GM12878 (cell line): ENCODE data around the gene FAM110A. TPM values are rescaled to one million over a fixed set of nuclear protein-coding genes. Genes with fewer than 3 reads are reported as not detected.

Experiments
- BACH1 ChIP-seq: fragments of 450-650 bp; IDR thresholded peaks from 2 replicates; pipeline ENCODE4 v1.6.1; 2017; ENCODE audit warnings: mild to moderate bottlenecking, borderline replicate concordance
- BRCA1 ChIP-seq: IDR thresholded peaks from 2 replicates; pipeline ENCODE4 v1.6.1; 2011; ENCODE audit warnings: low read depth, low read length, improper control_type of control experiment
- GATAD2B ChIP-seq: fragments of 450-650 bp; conservative IDR thresholded peaks from 2 replicates; pipeline ENCODE4 v1.6.1; 2017; ENCODE audit warnings: low read depth, mild to moderate bottlenecking, moderate library complexity
- JUND ChIP-seq: IDR thresholded peaks from 2 replicates; pipeline ENCODE4 v1.6.1; 2012; ENCODE audit warnings: low read depth, mild to moderate bottlenecking, low read length, improper control_type of control experiment, moderate library complexity
- POLR2AphosphoS5 ChIP-seq: IDR thresholded peaks from 2 replicates; pipeline ENCODE4 v1.6.1; 2011; ENCODE audit warnings: mild to moderate bottlenecking, low read length, inconsistent platforms
- RB1 ChIP-seq: fragments of 450-650 bp; formaldehyde crosslinking; IDR thresholded peaks from 2 replicates; pipeline ENCODE4 v1.6.1; 2017; ENCODE audit warnings: mild to moderate bottlenecking, borderline replicate concordance
- STAT3 ChIP-seq: IDR thresholded peaks from 2 replicates; pipeline ENCODE4 v1.6.1; 2011; ENCODE audit warnings: low read depth, low read length, improper control_type of control experiment
- YY1 ChIP-seq: IDR thresholded peaks from 2 replicates; pipeline ENCODE4 v1.6.1; 2011; ENCODE audit warnings: low read depth, mild to moderate bottlenecking, low read length
- ZNF217 ChIP-seq: fragments of 450-650 bp; IDR thresholded peaks from 2 replicates; pipeline ENCODE4 v1.6.1; 2017; ENCODE audit warnings: antibody characterized with exemption, mild to moderate bottlenecking
- ZNF622 ChIP-seq: fragments of 450-650 bp; IDR thresholded peaks from 2 replicates; pipeline ENCODE4 v1.6.1; 2017; ENCODE audit warnings: mild to moderate bottlenecking, inconsistent platforms
- polyA plus RNA-seq, 11 experiments: library from polyadenylated mRNA; depleted of rRNA in 4 of 11; unstranded in 6 of 11; stranded (reverse) in 5 of 11; fragments of >200 nt; fragmentation: Nextera tagmentation in 4 of 11; fragmentation: Illumina TruSeq in 1 of 11; extraction: Ambion mirVana in 4 of 11; extraction: Trizol in 1 of 11; gene quantifications; 1 replicate in 1 of 11; 2 replicates in 10 of 11; pipeline versions ENCODE4 v1.2.1 to v1.2.3, GENCODE V29; 2011 to 2016; ENCODE audit warnings: inconsistent platforms in 2 of 11, missing spikeins in 2 of 11, low read depth in 1 of 11
- total RNA-seq, 4 experiments: library from RNA; depleted of rRNA in 3 of 4; stranded (reverse); fragments of >200 nt in 3 of 4; fragmentation: Illumina TruSeq in 1 of 4; extraction: Trizol in 1 of 4; gene quantifications; 2 replicates each; pipeline versions ENCODE4 v1.2.1 to v1.2.3, GENCODE V29; 2013 to 2021
- TF ChIP-seq, protein P1 (sequence below): fragments of 450-650 bp; IDR thresholded peaks from 2 replicates; pipeline ENCODE4 v1.6.1; 2017; ENCODE audit warnings: mild to moderate bottlenecking, moderate library complexity
- TF ChIP-seq, protein P2 (sequence below): fragments of 450-650 bp; IDR thresholded peaks from 2 replicates; pipeline ENCODE4 v1.6.1; 2017; ENCODE audit warnings: borderline replicate concordance
- TF ChIP-seq, protein P3 (sequence below): IDR thresholded peaks from 2 replicates; pipeline ENCODE4 v1.6.1; 2012; ENCODE audit warnings: low read depth, low read length, improper control_type of control experiment
- TF ChIP-seq, protein P4 (sequence below): fragments of 450-650 bp; IDR thresholded peaks from 2 replicates; pipeline ENCODE4 v1.6.1; 2016; ENCODE audit warnings: mild to moderate bottlenecking, moderate library complexity, borderline replicate concordance
- TF ChIP-seq, protein P5 (sequence below): fragments of 450-650 bp; formaldehyde crosslinking; IDR thresholded peaks from 2 replicates; pipeline ENCODE4 v1.5.0; 2022; ENCODE audit warnings: mild to moderate bottlenecking, missing genetic modification characterization

Gene FAM110A
- total and polyA plus RNA-seq, 10 of the 15 experiments (the other 5 are each of a cell fraction or from before 2014, with no cell fraction given), result 1.1 to 14.8 (median 7.4) TPM

DNA sequence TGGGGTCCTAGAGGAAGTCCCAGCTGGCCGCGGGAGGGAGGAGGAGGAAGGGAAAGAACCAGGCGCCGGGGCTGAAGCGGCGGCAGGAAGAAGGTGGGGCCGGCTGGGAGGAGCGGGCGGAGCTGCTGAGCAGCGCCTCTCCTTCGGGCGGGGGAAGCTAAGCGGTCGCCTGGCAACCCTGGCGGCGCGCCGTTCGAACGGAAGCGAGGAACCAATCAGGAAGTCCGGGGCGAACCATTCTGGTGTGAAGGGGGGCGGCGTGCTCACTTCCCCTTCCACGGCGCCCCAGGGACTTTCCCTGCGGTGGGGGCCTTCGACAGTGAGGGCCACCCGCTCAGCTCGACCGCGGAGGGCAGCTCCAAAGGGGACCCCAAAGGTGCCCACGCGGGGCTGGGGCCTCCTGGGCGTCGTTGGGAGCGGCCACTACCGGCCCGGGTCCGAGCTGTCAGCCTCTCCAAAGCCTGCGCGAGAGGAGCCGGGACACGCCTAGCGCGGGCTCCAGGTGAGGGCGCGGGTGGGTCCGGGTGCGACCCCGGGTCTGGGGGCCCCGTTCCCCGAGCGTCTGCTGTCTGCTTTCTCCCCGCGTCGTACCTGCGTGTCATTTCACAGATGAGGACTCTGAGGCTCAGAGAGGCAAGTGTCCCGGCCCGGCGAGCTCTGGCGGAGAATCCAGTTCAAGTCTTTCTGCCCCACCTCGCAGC lies at the start of gene FAM110A (continued):
- TF ChIP-seq, protein P1, sequence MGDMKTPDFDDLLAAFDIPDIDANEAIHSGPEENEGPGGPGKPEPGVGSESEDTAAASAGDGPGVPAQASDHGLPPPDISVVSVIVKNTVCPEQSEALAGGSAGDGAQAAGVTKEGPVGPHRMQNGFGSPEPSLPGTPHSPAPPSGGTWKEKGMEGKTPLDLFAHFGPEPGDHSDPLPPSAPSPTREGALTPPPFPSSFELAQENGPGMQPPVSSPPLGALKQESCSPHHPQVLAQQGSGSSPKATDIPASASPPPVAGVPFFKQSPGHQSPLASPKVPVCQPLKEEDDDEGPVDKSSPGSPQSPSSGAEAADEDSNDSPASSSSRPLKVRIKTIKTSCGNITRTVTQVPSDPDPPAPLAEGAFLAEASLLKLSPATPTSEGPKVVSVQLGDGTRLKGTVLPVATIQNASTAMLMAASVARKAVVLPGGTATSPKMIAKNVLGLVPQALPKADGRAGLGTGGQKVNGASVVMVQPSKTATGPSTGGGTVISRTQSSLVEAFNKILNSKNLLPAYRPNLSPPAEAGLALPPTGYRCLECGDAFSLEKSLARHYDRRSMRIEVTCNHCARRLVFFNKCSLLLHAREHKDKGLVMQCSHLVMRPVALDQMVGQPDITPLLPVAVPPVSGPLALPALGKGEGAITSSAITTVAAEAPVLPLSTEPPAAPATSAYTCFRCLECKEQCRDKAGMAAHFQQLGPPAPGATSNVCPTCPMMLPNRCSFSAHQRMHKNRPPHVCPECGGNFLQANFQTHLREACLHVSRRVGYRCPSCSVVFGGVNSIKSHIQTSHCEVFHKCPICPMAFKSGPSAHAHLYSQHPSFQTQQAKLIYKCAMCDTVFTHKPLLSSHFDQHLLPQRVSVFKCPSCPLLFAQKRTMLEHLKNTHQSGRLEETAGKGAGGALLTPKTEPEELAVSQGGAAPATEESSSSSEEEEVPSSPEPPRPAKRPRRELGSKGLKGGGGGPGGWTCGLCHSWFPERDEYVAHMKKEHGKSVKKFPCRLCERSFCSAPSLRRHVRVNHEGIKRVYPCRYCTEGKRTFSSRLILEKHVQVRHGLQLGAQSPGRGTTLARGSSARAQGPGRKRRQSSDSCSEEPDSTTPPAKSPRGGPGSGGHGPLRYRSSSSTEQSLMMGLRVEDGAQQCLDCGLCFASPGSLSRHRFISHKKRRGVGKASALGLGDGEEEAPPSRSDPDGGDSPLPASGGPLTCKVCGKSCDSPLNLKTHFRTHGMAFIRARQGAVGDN, result no peak
- TF ChIP-seq ZNF217, result peak; percentile 38; the same call in 1 of the 2 replicates
- no peak for TF ChIP-seq YY1
- TF ChIP-seq BACH1, result peak; percentile 85
- TF ChIP-seq, protein P2, sequence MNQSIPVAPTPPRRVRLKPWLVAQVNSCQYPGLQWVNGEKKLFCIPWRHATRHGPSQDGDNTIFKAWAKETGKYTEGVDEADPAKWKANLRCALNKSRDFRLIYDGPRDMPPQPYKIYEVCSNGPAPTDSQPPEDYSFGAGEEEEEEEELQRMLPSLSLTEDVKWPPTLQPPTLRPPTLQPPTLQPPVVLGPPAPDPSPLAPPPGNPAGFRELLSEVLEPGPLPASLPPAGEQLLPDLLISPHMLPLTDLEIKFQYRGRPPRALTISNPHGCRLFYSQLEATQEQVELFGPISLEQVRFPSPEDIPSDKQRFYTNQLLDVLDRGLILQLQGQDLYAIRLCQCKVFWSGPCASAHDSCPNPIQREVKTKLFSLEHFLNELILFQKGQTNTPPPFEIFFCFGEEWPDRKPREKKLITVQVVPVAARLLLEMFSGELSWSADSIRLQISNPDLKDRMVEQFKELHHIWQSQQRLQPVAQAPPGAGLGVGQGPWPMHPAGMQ, result no peak
- TF ChIP-seq GATAD2B, result peak; percentile 86
- TF ChIP-seq, protein P3, sequence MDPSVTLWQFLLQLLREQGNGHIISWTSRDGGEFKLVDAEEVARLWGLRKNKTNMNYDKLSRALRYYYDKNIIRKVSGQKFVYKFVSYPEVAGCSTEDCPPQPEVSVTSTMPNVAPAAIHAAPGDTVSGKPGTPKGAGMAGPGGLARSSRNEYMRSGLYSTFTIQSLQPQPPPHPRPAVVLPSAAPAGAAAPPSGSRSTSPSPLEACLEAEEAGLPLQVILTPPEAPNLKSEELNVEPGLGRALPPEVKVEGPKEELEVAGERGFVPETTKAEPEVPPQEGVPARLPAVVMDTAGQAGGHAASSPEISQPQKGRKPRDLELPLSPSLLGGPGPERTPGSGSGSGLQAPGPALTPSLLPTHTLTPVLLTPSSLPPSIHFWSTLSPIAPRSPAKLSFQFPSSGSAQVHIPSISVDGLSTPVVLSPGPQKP, result no peak; the same call in 1 of the 2 replicates
- TF ChIP-seq, protein P4, sequence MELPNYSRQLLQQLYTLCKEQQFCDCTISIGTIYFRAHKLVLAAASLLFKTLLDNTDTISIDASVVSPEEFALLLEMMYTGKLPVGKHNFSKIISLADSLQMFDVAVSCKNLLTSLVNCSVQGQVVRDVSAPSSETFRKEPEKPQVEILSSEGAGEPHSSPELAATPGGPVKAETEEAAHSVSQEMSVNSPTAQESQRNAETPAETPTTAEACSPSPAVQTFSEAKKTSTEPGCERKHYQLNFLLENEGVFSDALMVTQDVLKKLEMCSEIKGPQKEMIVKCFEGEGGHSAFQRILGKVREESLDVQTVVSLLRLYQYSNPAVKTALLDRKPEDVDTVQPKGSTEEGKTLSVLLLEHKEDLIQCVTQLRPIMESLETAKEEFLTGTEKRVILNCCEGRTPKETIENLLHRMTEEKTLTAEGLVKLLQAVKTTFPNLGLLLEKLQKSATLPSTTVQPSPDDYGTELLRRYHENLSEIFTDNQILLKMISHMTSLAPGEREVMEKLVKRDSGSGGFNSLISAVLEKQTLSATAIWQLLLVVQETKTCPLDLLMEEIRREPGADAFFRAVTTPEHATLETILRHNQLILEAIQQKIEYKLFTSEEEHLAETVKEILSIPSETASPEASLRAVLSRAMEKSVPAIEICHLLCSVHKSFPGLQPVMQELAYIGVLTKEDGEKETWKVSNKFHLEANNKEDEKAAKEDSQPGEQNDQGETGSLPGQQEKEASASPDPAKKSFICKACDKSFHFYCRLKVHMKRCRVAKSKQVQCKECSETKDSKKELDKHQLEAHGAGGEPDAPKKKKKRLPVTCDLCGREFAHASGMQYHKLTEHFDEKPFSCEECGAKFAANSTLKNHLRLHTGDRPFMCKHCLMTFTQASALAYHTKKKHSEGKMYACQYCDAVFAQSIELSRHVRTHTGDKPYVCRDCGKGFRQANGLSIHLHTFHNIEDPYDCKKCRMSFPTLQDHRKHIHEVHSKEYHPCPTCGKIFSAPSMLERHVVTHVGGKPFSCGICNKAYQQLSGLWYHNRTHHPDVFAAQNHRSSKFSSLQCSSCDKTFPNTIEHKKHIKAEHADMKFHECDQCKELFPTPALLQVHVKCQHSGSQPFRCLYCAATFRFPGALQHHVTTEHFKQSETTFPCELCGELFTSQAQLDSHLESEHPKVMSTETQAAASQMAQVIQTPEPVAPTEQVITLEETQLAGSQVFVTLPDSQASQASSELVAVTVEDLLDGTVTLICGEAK, result peak; percentile 67; the same call in 1 of the 2 replicates
- TF ChIP-seq JUND, result peak; percentile 97
- TF ChIP-seq, protein P5, sequence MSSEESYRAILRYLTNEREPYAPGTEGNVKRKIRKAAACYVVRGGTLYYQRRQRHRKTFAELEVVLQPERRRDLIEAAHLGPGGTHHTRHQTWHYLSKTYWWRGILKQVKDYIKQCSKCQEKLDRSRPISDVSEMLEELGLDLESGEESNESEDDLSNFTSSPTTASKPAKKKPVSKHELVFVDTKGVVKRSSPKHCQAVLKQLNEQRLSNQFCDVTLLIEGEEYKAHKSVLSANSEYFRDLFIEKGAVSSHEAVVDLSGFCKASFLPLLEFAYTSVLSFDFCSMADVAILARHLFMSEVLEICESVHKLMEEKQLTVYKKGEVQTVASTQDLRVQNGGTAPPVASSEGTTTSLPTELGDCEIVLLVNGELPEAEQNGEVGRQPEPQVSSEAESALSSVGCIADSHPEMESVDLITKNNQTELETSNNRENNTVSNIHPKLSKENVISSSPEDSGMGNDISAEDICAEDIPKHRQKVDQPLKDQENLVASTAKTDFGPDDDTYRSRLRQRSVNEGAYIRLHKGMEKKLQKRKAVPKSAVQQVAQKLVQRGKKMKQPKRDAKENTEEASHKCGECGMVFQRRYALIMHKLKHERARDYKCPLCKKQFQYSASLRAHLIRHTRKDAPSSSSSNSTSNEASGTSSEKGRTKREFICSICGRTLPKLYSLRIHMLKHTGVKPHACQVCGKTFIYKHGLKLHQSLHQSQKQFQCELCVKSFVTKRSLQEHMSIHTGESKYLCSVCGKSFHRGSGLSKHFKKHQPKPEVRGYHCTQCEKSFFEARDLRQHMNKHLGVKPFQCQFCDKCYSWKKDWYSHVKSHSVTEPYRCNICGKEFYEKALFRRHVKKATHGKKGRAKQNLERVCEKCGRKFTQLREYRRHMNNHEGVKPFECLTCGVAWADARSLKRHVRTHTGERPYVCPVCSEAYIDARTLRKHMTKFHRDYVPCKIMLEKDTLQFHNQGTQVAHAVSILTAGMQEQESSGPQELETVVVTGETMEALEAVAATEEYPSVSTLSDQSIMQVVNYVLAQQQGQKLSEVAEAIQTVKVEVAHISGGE (CRISPR knock-in tag), result no peak
- no peak for TF ChIP-seq STAT3
- peak; percentile 64; the same call in 1 of the 2 replicates for TF ChIP-seq RB1
- TF ChIP-seq ZNF622, result no peak
- no peak for TF ChIP-seq POLR2AphosphoS5
- no peak for TF ChIP-seq BRCA1
